Suprapubic skin (tissue), 4 donors: ENCODE data around the gene GTF2IRD2. TPM values are rescaled to one million over a fixed set of nuclear protein-coding genes. Genes with fewer than 3 reads are reported as not detected.
"Not testable (repeated sequence)": the region's sequence is repeated elsewhere in the genome, so short reads cannot be mapped to it uniquely, and the experiment has no call there.

Experiments
- DNase-seq, 2 donors: peaks; one replicate each; pipeline ENCODE4 v3.0.0-alpha.2; 2019; ENCODE audit warnings: low spot score in 2 of 2
- H3K27ac ChIP-seq: fragments of 200-600 bp; sonication (generic); one replicate; pipeline ENCODE4 v1.5.1; 2019
- H3K27me3 ChIP-seq: fragments of 200-600 bp; sonication (generic); one replicate; pipeline ENCODE4 v1.5.1; 2019
- H3K36me3 ChIP-seq: fragments of 200-600 bp; sonication (generic); one replicate; pipeline ENCODE4 v1.5.1; 2019
- H3K4me1 ChIP-seq: fragments of 200-600 bp; sonication (generic); one replicate; pipeline ENCODE4 v1.5.1; 2019
- H3K4me3 ChIP-seq: fragments of 200-600 bp; sonication (generic); one replicate; pipeline ENCODE4 v1.5.1; 2019; ENCODE audit warnings: mild to moderate bottlenecking
- H3K9me3 ChIP-seq: fragments of 200-600 bp; sonication (generic); one replicate; pipeline ENCODE4 v1.5.1; 2019
- WGBS: methylation state at CpG from one replicate; pipeline ENCODE4 v1.1.5; 2018; 5-methylcytosine and 5-hydroxymethylcytosine counted together
- total RNA-seq, 4 donors: library from RNA; depleted of rRNA; stranded (reverse); fragments of >200 nt; gene quantifications; one replicate each; pipeline ENCODE4 v1.1.0, GENCODE V29; 2016

GTF2IRD2 gene
- total RNA-seq, 4 donors from 2014 or later, result 6.5 to 24.3 (median 17.7) TPM

- not testable (repeated sequence) for H3K4me3 ChIP-seq, H3K27ac ChIP-seq, H3K9me3 ChIP-seq, H3K4me1 ChIP-seq, H3K36me3 ChIP-seq, H3K27me3 ChIP-seq
- 92% methylated on average over 2 of the region's 7 CpGs for WGBS
- peak in 1 of 2 donors; percentile 52 for DNase-seq
Measured at GRCh38 chr7:74770062-74770461, 81.3 kb downstream of the GTF2IRD2 start.

GRCh38 chr7:74766991-74767390 lies 84.4 kb downstream of the GTF2IRD2 start:
- peak in 1 of 2 donors; percentile 24 for DNase-seq
- H3K27me3 ChIP-seq, H3K4me1 ChIP-seq, H3K36me3 ChIP-seq, H3K9me3 ChIP-seq, H3K4me3 ChIP-seq, H3K27ac ChIP-seq: not testable (repeated sequence)
- no CpG with 5 or more reads among the region's 10 CpGs for WGBS

GRCh38 chr7:74766509-74766908 lies 84.9 kb downstream of the GTF2IRD2 start:
- no CpG with 5 or more reads among the region's 7 CpGs for WGBS
- not testable (repeated sequence) for DNase-seq, H3K27me3 ChIP-seq, H3K9me3 ChIP-seq, H3K27ac ChIP-seq, H3K36me3 ChIP-seq, H3K4me3 ChIP-seq, H3K4me1 ChIP-seq

- H3K27ac ChIP-seq, H3K4me1 ChIP-seq, H3K9me3 ChIP-seq, H3K4me3 ChIP-seq, H3K27me3 ChIP-seq, H3K36me3 ChIP-seq, DNase-seq: not testable (repeated sequence)
- WGBS, result no CpG with 5 or more reads among the region's 17 CpGs
Measured at GRCh38 chr7:74765205-74765918, 86.0 kb downstream of the GTF2IRD2 start.

- not testable (repeated sequence) for H3K27me3 ChIP-seq, H3K36me3 ChIP-seq, H3K9me3 ChIP-seq, H3K27ac ChIP-seq, DNase-seq, H3K4me1 ChIP-seq, H3K4me3 ChIP-seq
- no CpG with 5 or more reads among the region's 3 CpGs for WGBS
Measured at GRCh38 chr7:74758982-74759381, 92.4 kb downstream of the GTF2IRD2 start.

- H3K4me3 ChIP-seq, H3K36me3 ChIP-seq, H3K4me1 ChIP-seq, DNase-seq, H3K27ac ChIP-seq, H3K9me3 ChIP-seq, H3K27me3 ChIP-seq: not testable (repeated sequence)
- no CpG with 5 or more reads among the region's 7 CpGs for WGBS
Measured at GRCh38 chr7:74758268-74758667, 93.1 kb downstream of the GTF2IRD2 start.

GRCh38 chr7:74756673-74757072 lies 94.7 kb downstream of the GTF2IRD2 start:
- H3K9me3 ChIP-seq, H3K27me3 ChIP-seq, H3K4me1 ChIP-seq, H3K4me3 ChIP-seq, H3K36me3 ChIP-seq, H3K27ac ChIP-seq, DNase-seq: not testable (repeated sequence)
- WGBS, result no CpG with 5 or more reads among the region's 5 CpGs

GRCh38 chr7:74753921-74754482 lies 97.4 kb downstream of the GTF2IRD2 start:
- H3K27ac ChIP-seq, H3K27me3 ChIP-seq, DNase-seq, H3K4me3 ChIP-seq, H3K9me3 ChIP-seq, H3K36me3 ChIP-seq, H3K4me1 ChIP-seq: not testable (repeated sequence)
- no CpG with 5 or more reads among the region's 9 CpGs for WGBS

Other genes starting within 250 kb of the GTF2IRD2 start
- gene GTF2I, start 193.9 kb downstream of the GTF2IRD2 start, total RNA-seq, result 100 to 1,000 TPM; 142 to 376 (median 172) TPM
- gene NCF1, start 77.6 kb downstream of the GTF2IRD2 start, total RNA-seq, result not detected
- gene CASTOR2, start 113.1 kb upstream of the GTF2IRD2 start, total RNA-seq, result 10 to 100 TPM; 14.0 to 27.6 (median 18.6) TPM
- gene RCC1L, start 222.2 kb upstream of the GTF2IRD2 start, total RNA-seq, result 10 to 100 TPM; 24.5 to 35.8 (median 29.2) TPM
- gene GTF2IRD2B, start 241.0 kb upstream of the GTF2IRD2 start, total RNA-seq, result 10 to 100 TPM; 22.2 to 78.7 (median 33.2) TPM